KOPT-K1 (cell line): ENCODE results near the gene KBTBD6.
A peak's percentile ranks its signal among the peaks of the same experiment; 100 is the strongest.
"Not testable (repeated sequence)": the region's sequence is repeated elsewhere in the genome, so short reads cannot be mapped to it uniquely, and the experiment has no call there.

Experiments used
- H3K27ac ChIP-seq: fragments of 200-600 bp; sonication (generic); 2 replicates; pipeline ENCODE4 v1.5.1; 2016; ENCODE audit warnings: antibody characterized with exemption, mild to moderate bottlenecking, low read depth, low read length; ENCODE audit not compliant: poor library complexity, severe bottlenecking
- H3K36me3 ChIP-seq: fragments of 200-600 bp; sonication (generic); 2 replicates; pipeline ENCODE4 v1.5.1; 2017; ENCODE audit warnings: antibody characterized with exemption, mild to moderate bottlenecking, low read length, moderate library complexity; ENCODE audit not compliant: insufficient read depth
- H3K9me3 ChIP-seq: fragments of 200-600 bp; sonication (generic); 2 replicates; pipeline ENCODE4 v1.5.1; 2017; ENCODE audit warnings: antibody characterized with exemption, low read length, mild to moderate bottlenecking; ENCODE audit not compliant: insufficient read depth, poor library complexity, severe bottlenecking

Gene KBTBD6

GRCh38 chr13:41145136-41145908 is 12.7 kb upstream of the KBTBD6 start:
- Histone ChIP-seq H3K36me3 (no peaks in the 10 kb centered on the region; the same call in 1 of the 2 replicates), H3K9me3 (peaks cover 36% of the 10 kb centered on the region), H3K27ac (no peak overlapping the region)

- H3K36me3 ChIP-seq = no peaks in the 10 kb centered on the region; the same call in 1 of the 2 replicates
These were observed 12.0 kb upstream of the KBTBD6 start for GRCh38 chr13:41144576-41144975.

GRCh38 chr13:41139296-41139966 is 6.8 kb upstream of the KBTBD6 start:
- Histone ChIP-seq H3K9me3 (no peaks in the 10 kb centered on the region), H3K27ac (no peak overlapping the region), H3K36me3 (no peaks in the 10 kb centered on the region)

More at GRCh38 chr13:41144576-41144975, 12.0 kb upstream of the KBTBD6 start:
- Histone ChIP-seq H3K9me3 (peaks cover 28% of the 10 kb centered on the region), H3K27ac (no peak overlapping the region)

- H3K36me3 ChIP-seq = no peaks in the 10 kb centered on the region
- no peaks in the 10 kb centered on the region for H3K9me3 ChIP-seq
- no peak overlapping the region for H3K27ac ChIP-seq
These were observed 5.3 kb upstream of the KBTBD6 start for GRCh38 chr13:41137951-41138350.

- no peaks in the 10 kb centered on the region for H3K36me3 ChIP-seq
- no peaks in the 10 kb centered on the region for H3K9me3 ChIP-seq
- no peak overlapping the region for H3K27ac ChIP-seq
These were observed 4.6 kb upstream of the KBTBD6 start for GRCh38 chr13:41137241-41137640.

- H3K36me3 ChIP-seq = no peaks in the 10 kb centered on the region
- no peak overlapping the region for H3K27ac ChIP-seq
- H3K9me3 ChIP-seq = no peaks in the 10 kb centered on the region
These were observed 3.9 kb upstream of the KBTBD6 start for GRCh38 chr13:41136396-41137031.

- Histone ChIP-seq H3K9me3 (no peaks in the 10 kb centered on the region), H3K36me3 (no peaks in the 10 kb centered on the region; the same call in 1 of the 2 replicates), H3K27ac (no peak overlapping the region)
These were observed 1.3 kb upstream of the KBTBD6 start for GRCh38 chr13:41133951-41134350.

- peak overlapping the region; percentile 59 for H3K27ac ChIP-seq
- H3K9me3 ChIP-seq = not testable (repeated sequence)
- H3K36me3 ChIP-seq = peaks cover 18% of the 10 kb centered on the region
These were observed 716 bp downstream of the KBTBD6 start for GRCh38 chr13:41131660-41132511.

- peak overlapping the region; percentile 1 for H3K27ac ChIP-seq
- H3K36me3 ChIP-seq = peaks cover 25% of the 10 kb centered on the region
- not testable (repeated sequence) for H3K9me3 ChIP-seq
These were observed 1.4 kb downstream of the KBTBD6 start for GRCh38 chr13:41131189-41131588.

- peaks cover 30% of the 10 kb centered on the region for H3K36me3 ChIP-seq
- H3K27ac ChIP-seq = peak overlapping the region; percentile 1
- H3K9me3 ChIP-seq = peaks cover 9% of the 10 kb centered on the region
These were observed 2.2 kb downstream of the KBTBD6 start for GRCh38 chr13:41130356-41130755.

GRCh38 chr13:41127701-41128100 is 4.9 kb downstream of the KBTBD6 start:
- H3K36me3 ChIP-seq = peaks cover 30% of the 10 kb centered on the region
- peaks cover 9% of the 10 kb centered on the region for H3K9me3 ChIP-seq
- no peak overlapping the region for H3K27ac ChIP-seq

GRCh38 chr13:41122838-41123237 is 9.8 kb downstream of the KBTBD6 start:
- Histone ChIP-seq H3K9me3 (peaks cover 9% of the 10 kb centered on the region), H3K36me3 (peaks cover 20% of the 10 kb centered on the region; the same call in 1 of the 2 replicates), H3K27ac (no peak overlapping the region)

- Histone ChIP-seq H3K27ac (no peak overlapping the region), H3K36me3 (no peaks in the 10 kb centered on the region), H3K9me3 (no peaks in the 10 kb centered on the region)
These were observed 14.7 kb downstream of the KBTBD6 start for GRCh38 chr13:41117869-41118268.

GRCh38 chr13:41111454-41111853 is 21.1 kb downstream of the KBTBD6 start:
- Histone ChIP-seq H3K27ac (no peak overlapping the region), H3K36me3 (no peaks in the 10 kb centered on the region), H3K9me3 (peaks cover 10% of the 10 kb centered on the region)
